HPDE6-E6E7 (cell line): ENCODE data around the gene ATXN1.

Experiments
- DNase-seq: peaks from one replicate; pipeline ENCODE4 v3.0.0; 2011; ENCODE audit warnings: missing footprints; ENCODE audit errors: extremely low spot score

ATXN1 gene

DNA sequence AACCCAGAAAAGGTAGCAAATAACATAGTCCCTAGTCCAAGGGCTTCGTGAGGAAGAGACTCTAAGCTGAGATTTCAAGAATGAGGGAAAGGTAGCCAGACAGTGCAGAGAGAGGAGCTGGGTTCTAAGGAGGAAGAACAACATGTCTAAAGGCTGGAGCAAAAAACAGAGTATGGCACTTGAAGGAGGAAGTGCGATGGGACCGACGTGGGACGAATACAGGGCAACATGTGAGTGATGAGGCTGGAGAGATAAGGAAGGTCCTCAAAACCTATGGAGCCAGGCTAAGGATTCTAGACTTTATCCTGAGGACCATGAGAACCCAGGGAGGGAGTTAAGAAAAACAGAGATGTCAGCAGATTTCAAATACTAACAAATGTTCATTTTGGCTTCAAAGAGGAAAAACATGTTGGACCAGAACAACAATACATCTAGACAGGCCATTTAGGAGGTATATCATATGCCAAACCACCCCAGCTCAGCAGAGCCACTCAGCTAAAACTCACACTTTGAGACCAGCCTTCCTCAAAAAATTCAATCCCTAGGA lies 17.5 kb downstream of the ATXN1 start:
- DNase-seq = no peak

GRCh38 chr6:16742116-16742515 lies 19.1 kb downstream of the ATXN1 start:
- no peak for DNase-seq

DNA sequence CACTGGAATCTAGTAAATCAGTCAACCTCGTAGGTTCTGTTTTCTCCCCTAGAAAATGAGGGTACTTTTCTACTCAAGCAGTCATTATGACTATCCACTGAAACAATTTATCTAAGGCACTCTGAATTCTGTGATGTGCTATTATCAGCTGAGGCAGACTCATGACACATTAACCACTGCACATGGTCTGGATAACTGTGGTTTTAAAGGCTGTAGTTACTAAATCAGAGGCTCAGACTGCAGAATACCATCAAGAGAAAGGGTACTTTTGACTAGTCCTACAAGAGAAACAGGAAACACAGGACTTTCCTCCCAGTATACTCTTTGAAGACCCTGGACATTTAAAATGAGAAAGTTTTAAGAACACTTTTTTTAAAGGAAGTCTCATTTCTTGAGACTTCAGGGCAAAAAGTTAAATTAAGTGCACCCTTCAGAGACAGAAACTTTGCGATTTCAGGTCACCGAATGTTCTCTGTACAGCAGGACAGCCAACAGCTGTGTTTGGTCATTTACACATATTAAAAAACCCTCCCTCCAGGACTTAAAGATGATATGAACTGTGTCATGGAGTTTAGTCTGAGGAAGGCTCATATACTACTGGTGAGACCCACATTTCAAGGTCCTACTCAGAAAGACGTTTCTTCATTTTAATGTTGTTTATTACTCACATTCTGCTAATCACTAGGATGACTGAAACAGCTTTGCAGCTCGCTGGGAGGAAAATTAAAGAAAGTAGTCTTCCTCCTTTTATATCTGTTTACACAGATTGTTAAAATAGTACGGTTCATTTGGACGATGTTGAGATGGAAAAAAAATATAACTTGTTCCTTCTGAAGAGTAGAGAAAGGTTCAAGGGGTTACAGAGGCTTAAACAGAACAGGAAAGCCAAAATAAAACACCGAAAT lies 19.9 kb downstream of the ATXN1 start:
- no peak for DNase-seq

DNA sequence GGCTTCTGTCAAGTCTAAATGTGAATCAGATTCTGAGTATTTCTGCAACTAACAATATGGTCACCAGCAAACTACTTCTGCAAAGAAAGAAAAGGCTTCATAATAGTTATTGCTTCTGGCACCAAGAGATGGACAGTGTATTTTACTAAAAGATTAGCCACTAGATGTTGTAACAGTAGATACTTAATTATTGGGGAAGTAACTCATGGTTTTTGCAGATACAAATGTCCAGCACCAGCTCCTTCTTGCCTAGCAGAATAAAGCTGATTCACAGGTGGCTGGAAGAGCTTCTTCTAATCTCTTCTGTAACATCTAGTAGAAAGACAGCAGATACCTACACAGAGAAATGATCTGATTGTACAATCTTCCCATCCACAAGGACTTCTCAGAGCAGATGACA lies 21.2 kb downstream of the ATXN1 start:
- DNase-seq = no peak

DNA sequence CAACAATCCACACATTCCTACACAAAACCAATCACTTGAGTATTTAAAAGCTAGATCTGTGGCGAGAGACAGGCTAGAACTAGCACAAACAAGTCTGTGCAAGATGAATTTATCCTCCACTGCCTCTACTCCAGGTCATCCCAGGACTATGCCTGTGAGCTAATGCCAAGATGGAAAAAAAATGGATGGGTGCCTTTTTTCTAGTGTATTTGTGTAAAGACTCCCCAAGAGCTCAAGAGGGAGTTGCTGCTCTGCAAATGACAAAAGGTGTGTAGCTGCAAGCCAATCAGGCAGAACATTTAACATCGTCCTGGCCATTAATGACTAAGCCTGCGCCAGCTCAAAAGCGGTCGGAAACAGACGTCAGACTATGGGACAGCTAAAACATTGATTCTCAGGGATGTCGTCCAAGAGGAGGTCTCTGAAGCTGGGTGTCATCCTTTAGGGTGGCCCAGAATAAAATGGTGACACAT lies 21.9 kb downstream of the ATXN1 start:
- DNase-seq = no peak

GRCh38 chr6:16737925-16738324 lies 23.3 kb downstream of the ATXN1 start:
- DNase-seq = no peak

DNA sequence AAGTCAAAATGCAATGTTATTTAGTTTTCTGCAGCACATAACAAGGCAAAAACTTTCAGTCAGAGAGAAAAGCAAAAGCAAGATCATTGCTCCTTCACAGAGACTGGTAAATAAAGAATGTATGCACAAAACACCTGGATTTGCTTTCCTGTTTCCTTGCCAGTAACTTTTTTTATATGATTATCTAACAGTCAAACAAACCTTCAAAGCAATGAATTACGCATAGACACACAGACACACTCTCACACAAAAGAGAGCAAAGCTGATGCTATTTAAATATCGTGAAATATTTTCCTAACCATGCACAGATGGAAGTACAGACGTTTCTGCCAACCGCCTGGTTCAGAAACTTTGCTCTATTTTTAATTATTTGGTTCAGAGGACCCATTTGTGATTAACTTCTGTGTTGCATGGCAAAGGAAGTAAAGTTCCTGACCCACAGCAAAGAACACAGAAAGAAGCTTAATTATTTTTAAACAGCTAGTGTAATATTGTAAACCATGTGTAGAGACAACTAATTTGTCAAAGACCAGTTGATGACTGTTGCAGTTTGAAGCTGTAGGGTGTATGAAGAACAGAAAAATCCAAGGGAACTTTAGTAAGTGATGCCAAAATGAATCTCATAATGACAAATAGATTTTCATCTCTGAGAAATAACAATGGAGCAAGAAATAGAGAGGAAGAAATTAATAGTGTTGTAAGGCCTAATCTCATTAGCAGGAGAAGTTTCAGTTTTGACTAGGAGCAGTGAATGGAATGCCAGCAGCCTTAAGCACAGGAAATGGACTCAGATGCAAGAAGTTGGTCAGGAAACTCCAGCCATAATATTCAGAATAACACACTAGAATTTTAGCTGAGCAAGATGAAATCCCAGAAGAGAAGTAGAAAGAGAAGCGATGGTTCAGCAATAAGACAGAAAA lies 24.1 kb downstream of the ATXN1 start:
- no peak for DNase-seq

DNA sequence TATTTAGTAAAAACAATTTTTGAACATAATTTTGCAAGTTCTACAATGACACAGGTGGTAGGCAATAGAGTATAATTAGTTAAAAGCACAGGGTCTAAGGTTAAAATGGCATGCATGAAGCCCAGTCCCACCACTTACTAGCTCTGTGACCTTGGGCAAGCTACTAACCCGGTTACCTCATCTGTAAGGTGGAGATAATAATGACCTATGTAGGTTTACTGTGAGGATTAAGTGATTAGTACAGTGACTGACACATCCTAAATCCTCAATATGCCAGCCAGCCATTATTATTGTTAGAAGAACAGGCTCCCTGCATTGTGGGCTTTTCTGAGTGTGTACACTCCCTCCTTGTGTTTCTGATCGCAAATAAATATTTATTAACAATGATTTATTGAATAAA lies 26.2 kb downstream of the ATXN1 start:
- no peak for DNase-seq

DNA sequence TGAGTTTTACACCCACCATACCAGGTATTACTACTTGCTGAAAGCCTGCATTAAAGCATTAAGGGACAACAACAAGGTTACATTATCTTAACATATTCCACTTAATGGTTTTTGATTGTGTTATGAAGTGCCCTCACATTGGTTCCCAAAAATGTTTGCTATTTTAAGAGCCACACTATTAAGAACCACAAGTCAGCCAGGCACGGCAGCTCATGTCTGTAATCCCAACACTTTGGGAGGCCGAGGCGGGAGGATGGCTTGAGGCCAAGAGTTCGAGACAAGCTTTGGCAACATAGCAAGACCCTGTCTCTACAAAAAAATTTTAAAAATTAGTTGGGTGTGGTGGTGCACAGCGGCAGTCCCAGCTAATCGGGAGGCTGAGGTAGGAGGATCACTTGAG lies 28.2 kb downstream of the ATXN1 start:
- no peak for DNase-seq

GRCh38 chr6:16731478-16732051 lies 29.7 kb downstream of the ATXN1 start:
- no peak for DNase-seq

GRCh38 chr6:16730738-16731477 lies 30.4 kb downstream of the ATXN1 start:
- no peak for DNase-seq

DNA sequence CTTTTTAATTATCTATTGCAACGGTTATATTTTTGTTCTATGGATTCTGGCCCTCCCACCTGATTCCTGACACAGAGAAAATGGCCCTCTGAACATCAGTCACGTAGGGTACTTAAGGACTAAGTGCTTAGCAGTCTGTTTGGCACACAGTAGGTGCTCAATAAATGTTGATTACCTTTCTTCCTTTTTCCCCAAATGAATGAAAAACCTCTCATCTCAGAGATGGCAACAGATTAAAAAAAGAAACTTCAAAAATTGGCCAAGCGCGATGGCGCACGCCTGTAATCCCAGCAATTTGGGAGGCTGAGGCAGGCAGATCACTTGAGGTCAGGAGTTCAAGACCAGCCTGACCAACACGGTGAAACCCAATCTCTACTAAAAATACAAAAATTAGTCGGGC lies 31.5 kb downstream of the ATXN1 start:
- DNase-seq = no peak

DNA sequence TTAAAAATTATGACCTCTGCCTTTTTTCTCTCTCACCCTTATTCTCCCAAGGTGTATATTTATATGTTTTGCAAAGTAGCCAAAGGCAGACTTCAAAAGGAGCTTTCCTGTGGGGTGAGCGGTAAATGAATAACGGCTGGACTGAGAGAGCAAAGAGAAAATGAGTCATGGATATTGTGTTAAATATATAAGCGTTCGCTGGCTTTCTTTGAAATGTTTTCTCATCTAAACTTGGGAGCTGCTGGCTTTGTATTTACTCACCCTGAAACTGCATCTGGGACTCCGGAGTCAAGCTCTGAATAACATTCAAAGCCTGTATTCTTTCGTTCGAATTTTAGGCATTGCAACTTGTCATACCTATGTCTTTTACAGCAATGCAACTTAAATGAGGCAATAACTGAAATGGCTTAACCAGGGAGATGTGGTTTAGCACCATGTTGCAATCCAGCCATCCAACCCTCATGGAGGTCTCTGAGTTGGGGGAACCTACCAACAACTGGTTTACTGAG lies 32.0 kb downstream of the ATXN1 start:
- DNase-seq = no peak

DNA sequence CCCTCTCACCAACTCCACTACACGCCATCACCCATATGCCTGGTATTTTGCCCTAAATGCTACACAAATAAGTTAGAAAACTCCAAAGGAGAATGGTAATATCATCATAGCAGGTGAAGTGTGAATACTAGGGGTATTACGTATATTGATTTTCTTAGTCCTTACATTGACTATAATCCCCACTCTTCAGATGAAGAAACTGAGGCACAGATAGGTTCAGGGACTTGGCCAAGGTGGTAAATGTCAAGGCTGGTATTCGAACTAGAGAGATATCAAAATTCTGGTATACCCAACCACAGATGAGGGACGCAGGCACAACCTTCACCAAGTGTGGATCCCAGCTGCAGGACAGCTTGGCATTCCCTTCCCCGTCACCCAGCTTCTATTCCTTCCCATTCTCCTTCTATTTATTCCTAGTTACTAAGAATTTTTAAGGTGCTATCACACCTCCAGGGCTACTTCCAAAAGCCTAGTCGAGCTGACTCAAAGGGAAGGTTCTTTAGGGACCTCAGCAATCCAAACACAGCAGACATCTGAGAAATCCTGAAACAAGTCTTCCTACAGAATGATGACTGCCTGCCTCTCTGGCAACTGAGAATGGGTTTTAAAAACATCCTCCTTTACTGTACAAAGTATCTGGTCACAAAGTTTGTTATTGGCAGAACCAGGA lies 32.6 kb downstream of the ATXN1 start:
- no peak for DNase-seq

- no peak for DNase-seq
Measured at GRCh38 chr6:16727996-16728395, 33.3 kb downstream of the ATXN1 start.

- no peak for DNase-seq
Measured at GRCh38 chr6:16725145-16725864, 36.0 kb downstream of the ATXN1 start.

- DNase-seq = peak; percentile 72
Measured at GRCh38 chr6:16723826-16724225, 37.4 kb downstream of the ATXN1 start.

DNA sequence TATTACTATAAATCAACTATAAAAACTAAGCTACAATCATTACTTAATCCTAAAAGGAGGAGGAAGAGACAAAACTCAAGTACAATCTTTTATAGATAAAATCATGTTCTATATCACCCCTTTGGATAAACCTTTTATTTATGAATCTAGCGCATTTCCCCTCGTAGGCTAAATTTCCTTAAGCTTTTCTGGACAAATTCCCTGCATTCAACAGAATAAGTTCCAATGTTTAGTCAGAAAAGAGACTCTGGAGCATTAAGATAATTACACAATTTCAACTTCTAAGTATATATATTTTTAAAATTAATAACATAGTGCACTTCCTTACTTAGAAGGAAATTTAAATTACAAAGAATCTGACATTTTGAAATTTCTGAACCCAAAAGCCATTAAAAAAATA lies 37.9 kb downstream of the ATXN1 start:
- no peak for DNase-seq

GRCh38 chr6:16722630-16723029 lies 38.6 kb downstream of the ATXN1 start:
- no peak for DNase-seq

DNA sequence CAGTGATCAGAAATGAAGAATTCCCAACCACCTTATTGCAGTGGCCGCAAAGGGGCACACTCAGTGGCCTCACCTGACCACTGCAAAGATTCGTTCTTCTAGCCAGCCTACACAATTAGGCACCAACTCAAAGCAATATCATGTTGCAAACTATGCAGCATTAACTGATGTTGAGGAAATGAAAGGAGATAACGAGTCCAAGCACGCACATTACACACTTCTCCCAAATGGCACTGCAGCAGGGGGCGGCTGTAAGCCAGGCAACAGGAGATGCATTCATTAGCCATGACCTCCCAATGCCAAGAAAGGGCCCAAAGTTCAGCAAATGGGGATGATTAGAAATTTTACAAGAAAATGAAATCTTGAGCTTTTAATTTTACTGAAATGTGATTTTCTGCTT lies 39.3 kb downstream of the ATXN1 start:
- no peak for DNase-seq
